Sigmoid colon (tissue), 3 donors: Measurements from ENCODE around the gene SLC25A45.

Experiments
- CTCF ChIP-seq, 4 experiments: fragments of 450-650 bp in 3 of 4; fragments of 200-600 bp in 1 of 4; IDR thresholded peaks; one replicate each; pipeline ENCODE4 v1.5.1; 2016 to 2019; ENCODE audit warnings: antibody characterized with exemption in 4 of 4, mild to moderate bottlenecking in 3 of 4, moderate library complexity in 2 of 4
- POLR2A ChIP-seq, 2 donors: fragments of 450-650 bp; IDR thresholded peaks; one replicate each; pipeline ENCODE4 v1.6.1; 2016; ENCODE audit warnings: antibody characterized with exemption in 2 of 2, mild to moderate bottlenecking in 2 of 2, moderate library complexity in 2 of 2

DNA sequence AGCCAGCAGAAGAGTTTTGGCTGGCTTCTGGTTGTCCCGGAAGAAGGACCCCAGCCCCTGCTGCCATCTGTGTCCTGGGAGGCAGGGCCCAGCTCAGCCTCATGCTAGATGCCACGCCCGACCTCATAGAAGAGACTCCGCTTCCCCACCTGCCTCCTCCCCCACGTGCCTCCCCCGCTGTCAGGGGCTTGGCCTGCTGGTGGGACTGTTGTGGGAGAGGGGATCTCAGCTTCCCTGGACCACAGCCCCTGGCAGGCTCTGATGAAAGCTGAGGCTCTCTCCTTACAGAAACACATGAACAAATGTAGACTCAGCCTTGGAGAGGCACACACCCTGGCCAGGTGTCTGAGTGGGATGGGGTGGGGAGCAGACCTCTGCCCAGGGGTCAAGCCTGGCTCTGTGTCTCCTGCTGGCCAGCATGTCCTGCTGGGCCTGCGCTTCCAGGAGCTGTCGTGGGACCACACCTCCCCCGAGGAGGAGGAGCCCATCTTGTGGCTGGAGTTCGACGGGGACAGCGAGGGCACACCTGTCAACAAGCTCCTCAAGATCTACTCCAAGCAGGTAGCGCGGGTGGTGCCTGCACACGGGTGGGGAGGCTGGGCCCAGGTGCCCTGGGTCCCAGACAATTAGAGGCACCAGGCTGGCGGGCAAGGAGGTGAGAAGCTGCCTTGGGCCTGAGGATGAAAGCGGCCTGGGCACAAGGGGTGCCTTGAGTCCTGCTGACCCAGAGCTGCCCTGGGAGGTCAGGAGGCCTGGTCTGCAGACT lies 18.0 kb upstream of the SLC25A45 start:
- TF ChIP-seq POLR2A (IDR thresholded peaks at IDR 0.05) (no peak), CTCF (IDR thresholded peaks at IDR 0.05) (no peak)
